Activated CD4-positive, CD25-positive, alpha-beta regulatory T cell treated with anti-CD3 and anti-CD28 coated beads, Interleukin-2, amount 50 U/mL, for 24 hours (primary cell): ENCODE data around the gene POU2AF2.
"Not testable (repeated sequence)": the region's sequence is repeated elsewhere in the genome, so short reads cannot be mapped to it uniquely, and the experiment has no call there.

ENCODE experiments used
- ATAC-seq, 2 donors: fragments of 150-1000 bp; cut with Tn5 transposase; one replicate each; pipeline ENCODE4 v1.10.0; 2021; ENCODE audit warnings: mild to moderate bottlenecking in 1 of 2, moderate library complexity in 1 of 2

POU2AF2 gene

GRCh38 chr11:111259896-111260295 is 14.4 kb downstream of the POU2AF2 start:
- no peak for ATAC-seq

- ATAC-seq: no peak
Observed at GRCh38 chr11:111260811-111261210, 15.3 kb downstream of the POU2AF2 start.

- no peak for ATAC-seq
Observed at GRCh38 chr11:111264646-111265045, 19.1 kb downstream of the POU2AF2 start.

GRCh38 chr11:111265421-111265820 is 19.9 kb downstream of the POU2AF2 start:
- ATAC-seq: no peak

GRCh38 chr11:111268303-111268702 is 22.8 kb downstream of the POU2AF2 start:
- not testable (repeated sequence) for ATAC-seq

GRCh38 chr11:111269146-111269868 is 23.8 kb downstream of the POU2AF2 start:
- ATAC-seq: no peak

- no peak for ATAC-seq
Observed at GRCh38 chr11:111272420-111272819, 26.9 kb downstream of the POU2AF2 start.

- no peak for ATAC-seq
Observed at GRCh38 chr11:111282562-111283075, 37.1 kb downstream of the POU2AF2 start.

GRCh38 chr11:111283945-111284481 is 38.5 kb downstream of the POU2AF2 start:
- ATAC-seq: no peak

GRCh38 chr11:111285189-111286091 is 39.9 kb downstream of the POU2AF2 start:
- ATAC-seq: no peak

- no peak for ATAC-seq
Observed at GRCh38 chr11:111291764-111292163, 46.2 kb downstream of the POU2AF2 start.

- not testable (repeated sequence) for ATAC-seq
Observed at GRCh38 chr11:111292408-111292807, 46.9 kb downstream of the POU2AF2 start.

- ATAC-seq: no peak
Observed at GRCh38 chr11:111296196-111296595, 50.7 kb downstream of the POU2AF2 start.

- no peak for ATAC-seq
Observed at GRCh38 chr11:111297696-111298095, 52.2 kb downstream of the POU2AF2 start.

- ATAC-seq: no peak
Observed at GRCh38 chr11:111298413-111299100, 53.0 kb downstream of the POU2AF2 start, which contains the start of gene POU2AF3. POU2AF3 (plus strand) TSS chr11:111298546; CDS start chr11:111298582, 36 bp downstream.

GRCh38 chr11:111299101-111300026 is 53.8 kb downstream of the POU2AF2 start:
- ATAC-seq: peak in 1 of 2 donors; percentile 8

GRCh38 chr11:111300569-111300968 is 55.0 kb downstream of the POU2AF2 start:
- ATAC-seq: no peak

GRCh38 chr11:111301004-111301841 is 55.7 kb downstream of the POU2AF2 start:
- no peak for ATAC-seq

- ATAC-seq: no peak
Observed at GRCh38 chr11:111301842-111302118, 56.3 kb downstream of the POU2AF2 start.

- ATAC-seq: no peak
Observed at GRCh38 chr11:111302298-111302697, 56.8 kb downstream of the POU2AF2 start.

GRCh38 chr11:111303461-111303860 is 57.9 kb downstream of the POU2AF2 start:
- ATAC-seq: no peak
